GM12874 (cell line): ENCODE data around the gene AP3M1.

Experiments
- CTCF ChIP-seq: IDR thresholded peaks from 2 replicates; pipeline ENCODE4 v1.5.1; 2011; ENCODE audit warnings: low read depth, mild to moderate bottlenecking, control low read depth, low read length, moderate library complexity; ENCODE audit not compliant: insufficient read depth

The AP3M1 gene

DNA sequence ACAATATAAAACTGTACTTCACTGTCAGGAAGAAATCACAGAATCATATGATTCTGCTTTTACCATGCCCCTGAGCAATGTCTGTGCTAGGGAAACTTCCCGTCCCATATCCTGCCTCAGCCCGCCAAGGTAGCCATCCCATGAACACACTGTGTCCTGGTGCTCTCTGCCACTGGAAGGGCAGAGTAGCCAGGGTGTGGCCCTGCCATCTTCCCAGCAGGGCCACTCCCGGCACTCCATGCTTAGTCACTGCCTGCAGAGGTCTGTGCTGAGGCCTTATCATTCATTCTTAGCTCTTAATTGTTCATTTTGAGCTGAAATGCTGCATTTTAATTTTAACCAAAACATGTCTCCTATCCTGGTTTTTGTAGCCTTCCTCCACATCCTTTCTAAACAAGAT lies 31.8 kb downstream of the AP3M1 start:
- no peak for TF ChIP-seq CTCF

GRCh38 chr10:74117738-74118137 lies 32.9 kb downstream of the AP3M1 start:
- no peak for TF ChIP-seq CTCF

GRCh38 chr10:74114041-74114448 lies 36.6 kb downstream of the AP3M1 start:
- no peak for TF ChIP-seq CTCF

DNA sequence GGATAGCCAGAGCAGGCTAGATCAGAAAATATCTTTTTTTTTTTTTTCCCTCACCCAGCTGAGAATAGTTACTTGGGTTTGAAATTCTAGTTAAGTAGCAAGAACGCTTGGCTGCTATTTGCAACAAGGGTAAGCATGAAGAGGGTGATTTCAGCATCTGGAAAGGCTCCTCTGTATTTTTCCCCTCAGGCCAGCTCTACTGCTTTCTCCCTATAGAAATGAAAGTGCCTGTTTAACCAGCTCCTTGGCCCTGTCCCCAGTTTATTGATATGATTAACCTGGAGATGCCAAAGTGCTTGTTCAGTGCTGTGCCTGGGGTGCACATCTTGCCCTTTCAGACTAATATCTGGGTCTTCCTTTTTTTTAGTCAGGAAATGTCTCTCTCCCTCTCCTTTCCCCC lies 37.1 kb downstream of the AP3M1 start:
- TF ChIP-seq CTCF, result no peak

DNA sequence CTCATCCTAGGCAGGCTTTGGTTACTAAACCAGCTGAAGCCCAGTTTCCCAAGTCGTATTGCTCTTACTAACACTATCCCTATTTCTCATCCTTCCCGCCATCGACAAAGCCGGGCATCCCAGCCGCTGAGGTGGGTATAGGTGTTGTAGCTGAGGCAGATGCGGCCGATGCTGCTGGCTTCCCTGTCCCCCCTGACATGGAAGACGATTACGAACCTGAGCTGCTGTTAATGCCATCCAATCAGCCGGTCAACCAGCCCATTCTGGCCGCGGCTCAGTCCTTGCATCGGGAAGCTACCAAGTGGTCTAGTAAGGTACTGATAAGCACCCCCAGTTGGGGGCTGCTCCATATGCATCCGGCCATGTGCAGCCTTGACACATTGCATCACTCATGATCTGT lies 38.8 kb downstream of the AP3M1 start:
- no peak for TF ChIP-seq CTCF

DNA sequence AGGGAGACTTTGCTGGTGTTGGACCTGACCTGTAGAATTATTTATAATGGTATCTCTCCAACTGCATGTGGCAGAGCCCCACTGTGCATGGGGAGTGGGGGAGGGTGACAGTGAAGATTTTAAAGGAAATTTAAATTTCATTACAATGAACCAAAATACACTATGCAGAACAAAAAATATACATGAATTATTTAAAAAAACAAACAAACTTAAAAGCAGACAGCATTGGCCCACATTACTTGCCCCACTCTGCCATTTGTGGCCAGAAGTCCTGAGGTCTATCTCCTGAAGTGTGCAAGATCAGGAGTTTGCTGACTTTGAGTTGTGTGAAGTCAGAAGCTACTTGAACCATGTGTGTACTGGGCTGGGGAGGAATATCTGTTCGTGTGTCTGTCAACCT lies 40.5 kb downstream of the AP3M1 start:
- TF ChIP-seq CTCF, result no peak

DNA sequence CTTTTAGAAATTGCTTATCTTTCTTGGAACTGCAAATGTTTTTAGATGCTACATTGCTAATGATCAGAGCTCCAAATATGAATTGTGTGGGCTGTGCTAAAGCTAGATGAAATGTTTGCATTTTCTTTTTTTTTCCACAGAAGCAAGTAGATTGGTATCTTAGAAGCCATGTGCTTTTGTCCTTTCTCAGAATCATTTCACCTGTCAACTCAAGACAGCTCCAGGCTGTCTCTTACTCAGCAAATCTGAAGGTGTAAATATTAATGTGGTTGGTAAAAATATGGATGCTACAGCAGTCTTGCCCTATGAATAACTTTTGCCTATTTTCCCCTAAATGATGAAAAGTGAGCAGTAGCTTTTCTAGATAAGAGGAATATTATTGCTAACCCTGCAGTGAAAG lies 41.2 kb downstream of the AP3M1 start:
- no peak for TF ChIP-seq CTCF

DNA sequence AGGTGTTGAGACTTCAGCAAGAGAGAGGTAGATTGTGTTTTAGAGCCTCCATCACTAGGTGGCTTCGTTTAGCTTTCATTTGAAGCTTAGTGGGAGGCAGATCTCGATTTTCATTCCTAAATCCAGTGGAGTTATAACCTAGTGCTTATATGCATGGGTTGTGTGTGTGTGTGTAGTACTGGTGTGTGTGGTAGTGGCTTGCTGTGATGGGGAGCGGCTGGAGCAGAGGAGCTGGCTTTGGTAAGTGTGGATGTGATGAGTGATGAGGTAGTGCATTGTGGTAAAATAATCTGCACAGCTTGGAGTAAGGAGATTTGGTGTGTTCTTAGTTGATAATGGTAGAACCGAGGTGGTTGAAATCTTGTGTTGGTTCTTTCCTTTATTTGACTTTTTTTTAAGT lies 43.2 kb downstream of the AP3M1 start:
- no peak for TF ChIP-seq CTCF
